HepG2 (cell line): ENCODE results near the gene TAPBP. TPM values are rescaled to one million over a fixed set of nuclear protein-coding genes. Genes with fewer than 3 reads are reported as not detected.
A peak's percentile ranks its signal among the peaks of the same experiment; 100 is the strongest.

Experiments used
- AKAP8 ChIP-seq: sonication (generic); formaldehyde crosslinking; IDR thresholded peaks from 2 replicates; pipeline ENCODE4 v1.5.1; 2020; ENCODE audit warnings: mild to moderate bottlenecking, missing genetic modification reagents
- CAMTA2 ChIP-seq: sonication (generic); formaldehyde crosslinking; IDR thresholded peaks from 2 replicates; pipeline ENCODE4 v1.4.0; 2020; ENCODE audit warnings: mild to moderate bottlenecking, missing genetic modification reagents, borderline replicate concordance
- CENPX ChIP-seq: sonication (generic); formaldehyde crosslinking; IDR thresholded peaks from 2 replicates; pipeline ENCODE4 v1.9.0; 2021; ENCODE audit warnings: mild to moderate bottlenecking, missing genetic modification reagents, moderate library complexity
- ELF1 ChIP-seq: sonication (generic); formaldehyde crosslinking; IDR thresholded peaks from 2 replicates; pipeline ENCODE4 v1.4.0; 2020; ENCODE audit warnings: missing genetic modification reagents
- ERF ChIP-seq: IDR thresholded peaks from 2 replicates; pipeline ENCODE4 v1.6.1; 2018; ENCODE audit warnings: missing biosample characterization, missing genetic modification reagents
- ETV5 ChIP-seq: IDR thresholded peaks from 2 replicates; pipeline ENCODE4 v1.6.1; 2018; ENCODE audit warnings: missing biosample characterization, missing genetic modification reagents, inconsistent platforms, borderline replicate concordance
- GTF2F1 ChIP-seq: fragments of 150-350 bp; IDR thresholded peaks from 2 replicates; pipeline ENCODE4 v1.6.1; 2014; ENCODE audit warnings: low read length
- HIVEP1 ChIP-seq: sonication (generic); formaldehyde crosslinking; IDR thresholded peaks from 2 replicates; pipeline ENCODE4 v1.4.0; 2020; ENCODE audit warnings: mild to moderate bottlenecking, missing genetic modification reagents
- HNRNPLL ChIP-seq: fragments of 200-400 bp; formaldehyde crosslinking; IDR thresholded peaks from 2 replicates; pipeline ENCODE4 v1.6.1; 2017; ENCODE audit warnings: mild to moderate bottlenecking, low read depth, low read length; ENCODE audit not compliant: poor library complexity, severe bottlenecking
- KIAA2018 ChIP-seq: sonication (generic); formaldehyde crosslinking; IDR thresholded peaks from 2 replicates; pipeline ENCODE4 v1.5.0; 2020; ENCODE audit warnings: mild to moderate bottlenecking, missing genetic modification reagents, borderline replicate concordance
- MAFF ChIP-seq: IDR thresholded peaks from 2 replicates; pipeline ENCODE4 v1.6.1; 2011; ENCODE audit warnings: low read depth, low read length, improper control_type of control experiment
- MED13 ChIP-seq: sonication (generic); formaldehyde crosslinking; IDR thresholded peaks from 2 replicates; pipeline ENCODE4 v1.5.0; 2020; ENCODE audit warnings: missing genetic modification reagents
- PHF8 ChIP-seq: sonication (generic); formaldehyde crosslinking; IDR thresholded peaks from 2 replicates; pipeline ENCODE4 v1.5.0; 2020; ENCODE audit warnings: missing genetic modification reagents
- RNF2 ChIP-seq: fragments of 450-650 bp; conservative IDR thresholded peaks from 2 replicates; pipeline ENCODE4 v1.6.1; 2016; ENCODE audit warnings: low read depth
- SETDB1 ChIP-seq: sonication (generic); formaldehyde crosslinking; IDR thresholded peaks from 2 replicates; pipeline ENCODE4 v1.5.1; 2020; ENCODE audit warnings: missing genetic modification reagents, mild to moderate bottlenecking, borderline replicate concordance
- SSRP1 ChIP-seq: IDR thresholded peaks from 2 replicates; pipeline ENCODE4 v1.6.1; 2016; ENCODE audit warnings: control low read depth
- THYN1 ChIP-seq: sonication (generic); formaldehyde crosslinking; IDR thresholded peaks from 2 replicates; pipeline ENCODE4 v1.8.1; 2023; ENCODE audit warnings: low read depth, mild to moderate bottlenecking, moderate library complexity, missing genetic modification reagents, borderline replicate concordance
- ZNF280B ChIP-seq: sonication (generic); formaldehyde crosslinking; IDR thresholded peaks from 2 replicates; pipeline ENCODE4 v1.5.0; 2020; ENCODE audit warnings: missing genetic modification reagents, mild to moderate bottlenecking, borderline replicate concordance
- ZNF33A ChIP-seq: sonication (generic); formaldehyde crosslinking; IDR thresholded peaks from 2 replicates; pipeline ENCODE4 v1.5.1; 2020; ENCODE audit warnings: missing genetic modification reagents, mild to moderate bottlenecking, moderate library complexity, borderline replicate concordance
- ZNF547 ChIP-seq: sonication (generic); formaldehyde crosslinking; IDR thresholded peaks from 2 replicates; pipeline ENCODE4 v1.5.1; 2020; ENCODE audit warnings: mild to moderate bottlenecking, missing genetic modification reagents
- ZNF598 ChIP-seq: sonication (generic); formaldehyde crosslinking; IDR thresholded peaks from 2 replicates; pipeline ENCODE4 v1.5.1; 2020; ENCODE audit warnings: mild to moderate bottlenecking, missing genetic modification reagents, borderline replicate concordance
- ZNF788 ChIP-seq: sonication (generic); formaldehyde crosslinking; IDR thresholded peaks from 2 replicates; pipeline ENCODE4 v1.5.0; 2020; ENCODE audit warnings: mild to moderate bottlenecking, missing genetic modification reagents, borderline replicate concordance
- polyA plus RNA-seq, 8 experiments: library from polyadenylated mRNA; depleted of rRNA in 3 of 8; stranded (reverse) in 7 of 8; unstranded in 1 of 8; fragments of >200 nt; fragmentation: Illumina TruSeq in 4 of 8; extraction: Trizol in 4 of 8; gene quantifications; 2 replicates each; pipeline versions ENCODE4 v1.2.1 to v1.2.3, GENCODE V29; 2011 to 2016; ENCODE audit warnings: low read depth in 4 of 8, missing spikeins in 1 of 8, mixed read lengths in 1 of 8; ENCODE audit not compliant: insufficient read depth in 1 of 8
- total RNA-seq, 5 experiments: library from RNA; depleted of rRNA; stranded (reverse); fragments of >200 nt; fragmentation: Illumina TruSeq; extraction: Trizol; gene quantifications; 2 replicates each; pipeline ENCODE4 v1.2.3, GENCODE V29; 2016; ENCODE audit warnings: low read depth in 1 of 5

TAPBP gene
- total and polyA plus RNA-seq, 2 of the 13 experiments (the other 11 are each of a cell fraction or from before 2014, with no cell fraction given), result 27.4 to 32.3 TPM

GRCh38 chr6:33317669-33318425, 4.0 kb upstream of the TAPBP start, which contains the start of gene ZBTB22 (continued):
- TF ChIP-seq ETV5 (CRISPR knock-in tag) (no peak), HIVEP1 (CRISPR knock-in tag) (no peak), SETDB1 (CRISPR knock-in tag) (no peak), ZNF547 (CRISPR knock-in tag) (no peak), MAFF (no peak), CAMTA2 (CRISPR knock-in tag) (no peak), ELF1 (CRISPR knock-in tag) (no peak; the same call in none of the 2 replicates), HNRNPLL (peak; percentile 64), ZNF598 (CRISPR knock-in tag) (no peak), PHF8 (CRISPR knock-in tag) (peak; percentile 45), ZNF33A (CRISPR knock-in tag) (0 out of 2 replicates have a peak, but pooled peaks have one; percentile 10), ERF (CRISPR knock-in tag) (peak; percentile 54; the same call in 1 of the 2 replicates), AKAP8 (CRISPR knock-in tag) (no peak), MED13 (CRISPR knock-in tag) (no peak), RNF2 (no peak), KIAA2018 (no peak), CENPX (CRISPR knock-in tag) (no peak), GTF2F1 (no peak), THYN1 (no peak), ZNF280B (no peak), SSRP1 (CRISPR knock-in tag) (0 out of 2 replicates have a peak, but pooled peaks have one; percentile 29), ZNF788 (CRISPR knock-in tag) (no peak)
